ENCODE measurements around the gene AP2B1.
"Not testable (repeated sequence)": the region's sequence is repeated elsewhere in the genome, so short reads cannot be mapped to it uniquely, and the experiment has no call there.

AP2B1 gene

DNA sequence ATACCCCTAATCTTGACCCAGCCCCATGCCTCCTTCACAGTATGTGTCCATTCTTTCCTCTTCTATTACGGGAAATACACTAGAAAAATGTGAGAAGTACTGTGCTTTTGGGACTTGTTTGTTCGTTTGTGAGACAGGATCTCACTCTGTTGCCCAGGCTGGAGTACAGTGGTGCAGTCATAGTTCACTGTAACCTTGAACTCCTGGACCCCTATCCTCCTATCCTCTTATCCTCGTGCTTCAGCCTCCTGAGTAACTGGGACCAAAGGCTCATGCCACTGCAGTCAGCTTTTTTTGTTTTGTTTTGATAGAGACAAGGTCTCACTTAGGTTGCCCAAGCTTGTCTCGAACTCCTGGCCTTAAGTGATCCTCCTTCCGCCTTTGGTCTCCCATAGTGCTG lies 114.4 kb downstream of the AP2B1 start:
- Histone ChIP-seq H3K9me3 (ENCODE audit: severe bottlenecking) (no peaks in the 10 kb centered on the region), H3K27me3 (ENCODE audit: insufficient read depth, low read depth, severe bottlenecking) (no peaks in the 10 kb centered on the region), H3K4me3 (ENCODE audit: low read depth, low read length) (no peak overlapping the region), H3K27ac (no peak overlapping the region), H3K36me3 (peaks cover 15% of the 10 kb centered on the region)
- TF ChIP-seq, protein P1, sequence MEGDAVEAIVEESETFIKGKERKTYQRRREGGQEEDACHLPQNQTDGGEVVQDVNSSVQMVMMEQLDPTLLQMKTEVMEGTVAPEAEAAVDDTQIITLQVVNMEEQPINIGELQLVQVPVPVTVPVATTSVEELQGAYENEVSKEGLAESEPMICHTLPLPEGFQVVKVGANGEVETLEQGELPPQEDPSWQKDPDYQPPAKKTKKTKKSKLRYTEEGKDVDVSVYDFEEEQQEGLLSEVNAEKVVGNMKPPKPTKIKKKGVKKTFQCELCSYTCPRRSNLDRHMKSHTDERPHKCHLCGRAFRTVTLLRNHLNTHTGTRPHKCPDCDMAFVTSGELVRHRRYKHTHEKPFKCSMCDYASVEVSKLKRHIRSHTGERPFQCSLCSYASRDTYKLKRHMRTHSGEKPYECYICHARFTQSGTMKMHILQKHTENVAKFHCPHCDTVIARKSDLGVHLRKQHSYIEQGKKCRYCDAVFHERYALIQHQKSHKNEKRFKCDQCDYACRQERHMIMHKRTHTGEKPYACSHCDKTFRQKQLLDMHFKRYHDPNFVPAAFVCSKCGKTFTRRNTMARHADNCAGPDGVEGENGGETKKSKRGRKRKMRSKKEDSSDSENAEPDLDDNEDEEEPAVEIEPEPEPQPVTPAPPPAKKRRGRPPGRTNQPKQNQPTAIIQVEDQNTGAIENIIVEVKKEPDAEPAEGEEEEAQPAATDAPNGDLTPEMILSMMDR (IDR thresholded peaks at IDR 0.05; ENCODE audit: low read depth, low read length): no peak
- no peak for DNase-seq

DNA sequence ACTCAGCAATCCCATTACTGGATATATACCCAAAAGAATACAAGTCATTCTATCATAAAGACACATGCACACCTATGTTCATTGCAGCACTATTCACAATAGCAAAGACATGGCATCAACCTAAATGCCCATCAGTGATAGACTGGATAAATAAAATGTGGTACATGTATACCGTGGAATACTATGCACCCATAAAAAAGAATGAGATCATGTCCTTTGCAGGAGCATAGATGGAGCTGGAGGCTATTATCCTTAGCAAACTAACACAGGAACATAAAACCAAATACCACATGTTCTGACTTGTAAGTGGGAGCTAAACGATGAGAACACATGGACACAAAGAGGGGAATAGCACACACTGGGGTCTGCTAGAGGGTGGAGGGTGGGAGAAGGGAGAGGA lies 116.2 kb downstream of the AP2B1 start:
- H3K36me3 ChIP-seq: peaks cover 11% of the 10 kb centered on the region
- H3K27me3 ChIP-seq (ENCODE audit: insufficient read depth, low read depth, severe bottlenecking); H3K4me3 ChIP-seq (ENCODE audit: low read depth, low read length); H3K9me3 ChIP-seq (ENCODE audit: severe bottlenecking); DNase-seq; H3K27ac ChIP-seq: not testable (repeated sequence)

DNA sequence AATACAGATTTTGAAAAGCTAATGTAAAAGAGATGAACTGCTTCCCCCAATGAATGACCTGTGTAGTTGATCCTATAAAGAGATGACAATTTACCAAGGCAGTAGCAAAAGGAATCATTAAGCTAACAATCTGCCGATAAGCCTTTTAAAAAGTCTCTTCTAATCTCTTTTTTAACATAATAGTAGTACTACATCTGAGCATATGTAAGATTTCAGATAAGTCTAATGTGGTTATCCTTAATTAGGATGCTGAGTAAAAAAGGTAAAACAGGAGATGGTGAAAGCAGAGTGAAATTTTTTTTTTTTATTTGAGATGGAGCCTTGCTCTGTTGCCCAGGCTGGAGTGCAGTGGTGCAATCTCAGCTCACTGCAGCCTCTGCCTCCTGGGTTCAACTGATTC lies 118.1 kb downstream of the AP2B1 start:
- peaks cover 20% of the 10 kb centered on the region for H3K36me3 ChIP-seq
- no peak overlapping the region for H3K4me3 ChIP-seq (ENCODE audit: low read depth, low read length)
- no peak for DNase-seq
- H3K27me3 ChIP-seq (ENCODE audit: insufficient read depth, low read depth, severe bottlenecking): no peaks in the 10 kb centered on the region
- H3K9me3 ChIP-seq (ENCODE audit: severe bottlenecking): no peaks in the 10 kb centered on the region
- TF ChIP-seq, protein P1 (IDR thresholded peaks at IDR 0.05; ENCODE audit: low read depth, low read length): no peak
- no peak overlapping the region for H3K27ac ChIP-seq

DNA sequence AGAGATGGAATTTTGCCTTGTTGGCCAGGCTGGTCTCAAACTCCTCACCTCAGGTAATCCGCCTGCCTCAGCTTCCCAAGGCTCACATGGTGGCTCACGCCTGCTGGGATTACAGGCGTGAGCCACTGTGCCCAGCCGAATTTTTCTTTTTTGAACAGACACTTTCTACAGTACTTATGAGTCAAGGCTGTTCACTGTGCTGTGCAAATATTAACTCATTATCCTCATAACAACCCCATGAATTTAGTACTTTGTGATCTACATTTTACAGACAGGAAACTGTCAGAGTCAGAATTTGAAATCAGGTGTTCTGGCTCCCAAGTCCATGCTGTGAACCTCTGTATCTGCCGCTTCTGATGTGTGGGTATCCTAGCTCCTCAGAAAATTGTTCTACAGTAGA lies 118.6 kb downstream of the AP2B1 start:
- DNase-seq: no peak
- TF ChIP-seq, protein P1 (IDR thresholded peaks at IDR 0.05; ENCODE audit: low read depth, low read length): no peak
- Histone ChIP-seq H3K4me3 (ENCODE audit: low read depth, low read length) (no peak overlapping the region), H3K36me3 (peaks cover 25% of the 10 kb centered on the region), H3K27me3 (ENCODE audit: insufficient read depth, low read depth, severe bottlenecking) (no peaks in the 10 kb centered on the region), H3K27ac (no peak overlapping the region), H3K9me3 (ENCODE audit: severe bottlenecking) (no peaks in the 10 kb centered on the region)

DNA sequence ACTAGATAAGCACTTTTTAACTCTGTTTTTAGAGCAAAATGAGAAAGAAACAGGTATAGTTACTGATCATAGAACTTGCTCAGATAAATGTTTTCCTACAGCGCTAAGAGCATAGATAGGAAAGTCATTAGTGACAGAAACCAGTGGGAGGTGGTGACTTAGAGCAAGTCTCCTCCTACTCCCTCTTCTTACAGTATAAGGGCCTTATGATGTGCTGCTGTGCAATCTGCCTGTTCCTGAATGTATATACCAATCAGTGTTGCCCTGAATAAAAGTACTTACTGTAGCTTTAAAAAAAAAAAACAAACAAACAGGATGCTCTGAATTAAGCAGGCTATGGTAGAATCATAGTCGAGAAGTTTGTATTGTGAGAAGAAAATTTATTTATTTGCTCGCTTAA lies 121.0 kb downstream of the AP2B1 start:
- Histone ChIP-seq H3K4me3 (ENCODE audit: low read depth, low read length) (no peak overlapping the region), H3K27me3 (ENCODE audit: insufficient read depth, low read depth, severe bottlenecking) (no peaks in the 10 kb centered on the region), H3K36me3 (peaks cover 22% of the 10 kb centered on the region), H3K27ac (no peak overlapping the region), H3K9me3 (ENCODE audit: severe bottlenecking) (no peaks in the 10 kb centered on the region)
- TF ChIP-seq, protein P1 (IDR thresholded peaks at IDR 0.05; ENCODE audit: low read depth, low read length): no peak
- no peak for DNase-seq

DNA sequence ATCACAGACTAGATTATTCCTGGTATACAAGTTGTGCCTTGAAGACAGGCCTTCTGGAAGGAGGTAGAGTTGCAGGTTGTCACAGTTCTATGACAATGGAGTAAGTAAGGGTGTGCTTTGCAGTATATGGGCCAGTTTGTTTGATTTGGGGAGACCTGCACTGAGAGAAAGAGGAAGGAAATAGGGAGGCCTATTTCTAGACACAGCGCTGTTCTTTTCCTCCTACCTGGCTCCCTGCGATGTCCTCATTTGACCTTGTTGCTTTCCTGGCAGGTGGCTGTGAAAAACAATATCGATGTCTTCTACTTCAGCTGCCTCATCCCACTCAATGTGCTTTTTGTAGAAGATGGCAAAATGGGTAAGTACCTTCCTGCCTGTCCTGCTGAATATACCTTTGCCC lies 121.8 kb downstream of the AP2B1 start:
- no peak for DNase-seq
- Histone ChIP-seq H3K27me3 (ENCODE audit: insufficient read depth, low read depth, severe bottlenecking) (no peaks in the 10 kb centered on the region), H3K4me3 (ENCODE audit: low read depth, low read length) (no peak overlapping the region), H3K27ac (no peak overlapping the region), H3K9me3 (ENCODE audit: severe bottlenecking) (no peaks in the 10 kb centered on the region), H3K36me3 (peaks cover 19% of the 10 kb centered on the region)
- TF ChIP-seq, protein P1 (IDR thresholded peaks at IDR 0.05; ENCODE audit: low read depth, low read length): no peak

Measured in WERI-Rb-1 (cell line).